Adrenal gland (tissue), 12 donors: ENCODE results near the gene VENTX. TPM values are rescaled to one million over a fixed set of nuclear protein-coding genes. Genes with fewer than 3 reads are reported as not detected.

Experiments used
- DNase-seq, 7 donors: peaks; one replicate each; pipeline ENCODE4 v3.0.0-alpha.2; 2019 to 2020
- H3K27ac ChIP-seq, 5 donors: fragments of 200-600 bp; sonication (generic) in 4 of 5; 1 replicate in 3 of 5; 2 replicates in 2 of 5; pipeline versions ENCODE4 v1.5.1 to v1.8.0; 2016 to 2020; ENCODE audit warnings: mild to moderate bottlenecking in 1 of 5
- H3K27me3 ChIP-seq: fragments of 200-600 bp; 2 replicates; pipeline ENCODE4 v1.8.0; 2021
- H3K36me3 ChIP-seq, 2 donors: fragments of 200-600 bp; replicated peaks in 1 of 2; 1 replicate in 1 of 2; 2 replicates in 1 of 2; pipeline versions ENCODE4 v1.5.1 to v1.8.0; 2018 to 2022
- H3K4me1 ChIP-seq, 2 donors: fragments of 200-600 bp; replicated peaks in 1 of 2; 1 replicate in 1 of 2; 2 replicates in 1 of 2; pipeline versions ENCODE4 v1.5.1 to v1.8.0; 2018 to 2021
- H3K4me3 ChIP-seq, 4 donors: fragments of 200-600 bp; sonication (generic) in 3 of 4; one replicate each; pipeline ENCODE4 v1.5.1; 2016 to 2018
- H3K9me3 ChIP-seq, 3 donors: fragments of 200-600 bp; sonication (generic) in 1 of 3; replicated peaks in 1 of 3; 1 replicate in 2 of 3; 2 replicates in 1 of 3; pipeline versions ENCODE4 v1.5.1 to v1.8.0; 2016 to 2021
- CTCF ChIP-seq, 6 experiments: fragments of 450-650 bp in 4 of 6; fragments of 200-600 bp in 2 of 6; sonication (generic) in 1 of 6; IDR thresholded peaks; 1 replicate in 5 of 6; 2 replicates in 1 of 6; pipeline versions ENCODE4 v1.5.1 to v1.8.0; 2016 to 2021; ENCODE audit warnings: antibody characterized with exemption in 6 of 6, mild to moderate bottlenecking in 2 of 6, moderate library complexity in 1 of 6
- POLR2A ChIP-seq, 2 donors: fragments of 450-650 bp; IDR thresholded peaks; one replicate each; pipeline ENCODE4 v1.6.1; 2017; ENCODE audit warnings: antibody characterized with exemption in 2 of 2, mild to moderate bottlenecking in 2 of 2, moderate library complexity in 1 of 2
- WGBS, 4 donors: extraction: QIAGEN DNeasy Blood & Tissue Kit in 2 of 4; methylation state at CpG; one replicate each; pipeline versions ENCODE4 v1.1.5 to v1.1.7; 2013 to 2017; 5-methylcytosine and 5-hydroxymethylcytosine counted together
- intact Hi-C, 2 donors: fragments of 100-400 bp; cut with DNase I; formaldehyde crosslinking; loops; one replicate each; pipeline versions ENCODE4 v1.14.1 to v1.15.0; 2022 to 2023
- polyA plus RNA-seq, 3 donors: library from polyadenylated mRNA; stranded (reverse); fragments of 200-250 nt in 2 of 3; fragments of 350-450 nt in 1 of 3; fragmentation: Illumina TruSeq in 1 of 3; extraction: RNeasy Lipid Tissue Mini Kit (QIAGEN cat#74804) in 1 of 3; gene quantifications; one replicate each; pipeline ENCODE4 v1.2.3, GENCODE V29; 2013 to 2014
- total RNA-seq, 9 donors: library from RNA; depleted of rRNA in 4 of 9; stranded (reverse); fragments of >200 nt in 4 of 9; fragments of 120-200 nt in 1 of 9; fragmentation: NEBNext Ultra II Directional in 1 of 9; extraction: Animal tissue kit (Norgen Biotek cat#: 25700) in 1 of 9; gene quantifications; one replicate each; pipeline versions ENCODE4 v1.1.0 to v1.2.4, GENCODE V29; 2013 to 2023
- donor health status: healthy with polysubstance abuse.
- donor health status: Bipolar disorder and iron deficiency.
- donor health status: DM: yes; HTN: yes; CAD: no.
- donor health status: DM: no; HTN: no; CAD: no.
- donor health status: DM: no; HTN: no; CAD: no.
- donor health status: DM: yes; HTN: yes; CAD: no.

Gene VENTX
- total and polyA plus RNA-seq, 12 donors: 0.06 to 4.4 (median 1.4) TPM

- H3K4me3 ChIP-seq: peak overlapping the region in 1 of 4 donors; percentile 58
- DNase-seq: no peak
- H3K9me3 ChIP-seq: no peaks in the 10 kb centered on the region
- WGBS, 4 donors: 40 to 64% (median 54%) methylated on average over 1 to 12 of the region's 12 CpGs
- H3K27ac ChIP-seq: peak overlapping the region; percentile 90 to 97 (median 94)
- intact Hi-C loops: no loop called here
- TF ChIP-seq CTCF (IDR thresholded peaks at IDR 0.05): no peak
- no peak for TF ChIP-seq POLR2A (IDR thresholded peaks at IDR 0.05)
- peaks cover 34 to 40% of the 10 kb centered on the region in 2 donors for H3K4me1 ChIP-seq
- no peaks in the 10 kb centered on the region for H3K36me3 ChIP-seq
- no peaks in the 10 kb centered on the region for H3K27me3 ChIP-seq
Measured at GRCh38 chr10:133248334-133248715, 10.7 kb downstream of the VENTX start.

DNA sequence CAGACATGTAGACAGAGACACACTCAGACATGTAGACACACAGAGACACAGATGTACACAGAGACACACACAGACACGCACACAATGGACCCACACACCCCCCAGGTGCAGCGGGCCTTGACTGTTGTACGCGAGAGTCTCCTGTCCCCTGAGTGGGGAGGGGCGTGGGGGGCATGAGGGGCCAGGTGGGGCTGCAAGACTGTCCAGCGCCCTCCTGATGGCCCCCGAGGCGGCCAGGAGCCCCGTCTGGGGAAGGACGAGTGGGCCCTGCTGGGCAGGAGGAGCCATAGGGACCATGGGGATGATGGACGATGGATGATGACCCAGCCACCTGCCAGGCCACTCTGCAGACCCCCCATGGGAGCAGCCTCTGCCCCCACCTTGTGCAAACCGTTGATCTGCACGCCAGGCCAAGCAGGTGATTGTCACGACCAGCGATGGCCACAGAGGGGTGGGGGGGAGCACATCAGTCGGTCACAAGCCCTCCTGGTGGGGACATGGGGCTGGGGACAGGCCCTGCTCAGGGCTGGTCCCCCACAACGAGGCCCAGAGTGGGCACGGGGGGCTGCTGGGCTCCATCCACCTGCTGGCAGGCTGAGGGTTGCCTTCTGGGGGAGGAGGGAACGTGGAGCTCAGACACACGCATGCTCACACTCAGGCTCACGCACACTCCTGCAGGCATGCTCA, 11.6 kb downstream of the VENTX start:
- Histone ChIP-seq H3K4me1 (peaks cover 43 to 48% of the 10 kb centered on the region in 2 donors), H3K36me3 (no peaks in the 10 kb centered on the region), H3K27ac (peak overlapping the region; percentile 90 to 97 (median 94)), H3K27me3 (no peaks in the 10 kb centered on the region), H3K4me3 (no peak overlapping the region), H3K9me3 (no peaks in the 10 kb centered on the region)
- peak in 2 of 7 donors; percentile 35 to 50 for DNase-seq
- intact Hi-C loops: no loop called here
- WGBS, 4 donors: 56 to 77% (median 66%) methylated on average over 6 to 21 of the region's 21 CpGs
- no peak for TF ChIP-seq POLR2A (IDR thresholded peaks at IDR 0.05)
- TF ChIP-seq CTCF (IDR thresholded peaks at IDR 0.05): peak in 2 of 6 experiments; percentile 14 to 19

GRCh38 chr10:133249975-133250754, 12.5 kb downstream of the VENTX start:
- peak overlapping the region in 1 of 4 donors; percentile 40 for H3K4me3 ChIP-seq
- H3K4me1 ChIP-seq: peaks cover 52 to 54% of the 10 kb centered on the region in 2 donors
- H3K9me3 ChIP-seq: no peaks in the 10 kb centered on the region
- DNase-seq: peak; percentile 86 to 98 (median 94)
- no peaks in the 10 kb centered on the region for H3K27me3 ChIP-seq
- intact Hi-C loops: no loop called here
- H3K27ac ChIP-seq: peak overlapping the region; percentile 90 to 97 (median 94)
- TF ChIP-seq POLR2A (IDR thresholded peaks at IDR 0.05) (peak; percentile 16 to 92), CTCF (IDR thresholded peaks at IDR 0.05) (no peak)
- WGBS, 4 donors: 30 to 36% (median 34%) methylated on average over 9 to 11 of the region's 11 CpGs
- H3K36me3 ChIP-seq: no peaks in the 10 kb centered on the region
